NCI-H2196 (cell line): ENCODE measurements around the gene ARHGEF19.
"Not testable (repeated sequence)": the region's sequence is repeated elsewhere in the genome, so short reads cannot be mapped to it uniquely, and the experiment has no call there.

Source experiments
- DNase-seq: peaks from one replicate; lab custom pipeline; 2025; ENCODE audit not compliant: unreplicated experiment; lab: John Stamatoyannopoulos, UW

The ARHGEF19 gene

GRCh38 chr1:16205891-16206546 is 6.4 kb downstream of the ARHGEF19 start:
- no peak for DNase-seq

GRCh38 chr1:16205334-16205671 is 7.1 kb downstream of the ARHGEF19 start:
- DNase-seq = no peak

- DNase-seq = peak; percentile 55
These were observed 7.7 kb downstream of the ARHGEF19 start for GRCh38 chr1:16204634-16205333.

- DNase-seq = no peak
These were observed 8.2 kb downstream of the ARHGEF19 start for GRCh38 chr1:16204216-16204615.

- no peak for DNase-seq
These were observed 8.9 kb downstream of the ARHGEF19 start for GRCh38 chr1:16203550-16203949.

- no peak for DNase-seq
These were observed 9.9 kb downstream of the ARHGEF19 start for GRCh38 chr1:16202281-16203210.

GRCh38 chr1:16199700-16200099 is 12.8 kb downstream of the ARHGEF19 start:
- no peak for DNase-seq

GRCh38 chr1:16199157-16199501 is 13.3 kb downstream of the ARHGEF19 start:
- no peak for DNase-seq

GRCh38 chr1:16198444-16199156 is 13.9 kb downstream of the ARHGEF19 start:
- DNase-seq = no peak

GRCh38 chr1:16196874-16197273 is 15.6 kb downstream of the ARHGEF19 start:
- no peak for DNase-seq

GRCh38 chr1:16196139-16196538 is 16.3 kb downstream of the ARHGEF19 start:
- DNase-seq = not testable (repeated sequence)

- no peak for DNase-seq
These were observed 16.9 kb downstream of the ARHGEF19 start for GRCh38 chr1:16195518-16195905.

GRCh38 chr1:16191916-16192546 is 20.4 kb downstream of the ARHGEF19 start:
- DNase-seq = no peak

GRCh38 chr1:16191309-16191708 is 21.1 kb downstream of the ARHGEF19 start:
- DNase-seq = no peak

- DNase-seq = peak; percentile 62
These were observed 22.4 kb downstream of the ARHGEF19 start for GRCh38 chr1:16189921-16190621.

GRCh38 chr1:16189003-16189402 is 23.4 kb downstream of the ARHGEF19 start:
- no peak for DNase-seq

GRCh38 chr1:16187748-16188401 is 24.6 kb downstream of the ARHGEF19 start:
- peak; percentile 70 for DNase-seq

GRCh38 chr1:16186655-16187235 is 25.7 kb downstream of the ARHGEF19 start:
- DNase-seq = no peak

GRCh38 chr1:16184557-16185303 is 27.7 kb downstream of the ARHGEF19 start:
- DNase-seq = no peak
